ENCODE measurements around the gene SERINC2. TPM values are rescaled to one million over a fixed set of nuclear protein-coding genes. Genes with fewer than 3 reads are reported as not detected.
"Not testable (repeated sequence)": the region's sequence is repeated elsewhere in the genome, so short reads cannot be mapped to it uniquely, and the experiment has no call there.

Gene SERINC2
- total and polyA plus RNA-seq, 5 donors: 1.3 to 2.5 (median 1.4) TPM

DNA sequence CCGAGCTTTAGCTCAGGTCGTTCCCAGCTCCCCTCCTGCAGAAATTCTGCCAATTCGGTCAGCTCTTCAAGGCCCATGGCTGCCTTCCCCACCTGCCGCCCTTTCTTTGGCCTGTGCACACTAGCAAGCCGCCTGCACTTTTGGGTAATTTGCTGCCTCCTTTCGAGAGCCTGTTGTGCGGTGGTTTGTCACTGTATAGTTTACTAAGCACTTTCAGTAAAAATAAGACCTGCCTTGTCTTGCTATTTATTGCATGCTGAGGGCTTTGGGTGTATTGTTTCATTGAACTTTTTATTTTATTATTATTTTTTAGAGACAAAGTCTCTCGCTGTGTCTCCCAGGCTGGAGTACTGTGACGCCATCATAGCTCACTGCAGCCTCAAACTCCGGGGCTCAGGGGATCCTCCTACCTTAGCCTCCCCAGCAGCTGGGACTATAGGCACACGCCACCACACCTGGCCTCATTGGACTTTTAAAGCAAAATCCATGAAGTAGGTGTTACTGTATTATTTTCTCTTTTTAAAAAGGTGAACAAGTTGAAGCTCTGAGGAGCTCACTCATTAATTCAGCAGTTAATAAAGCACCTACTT lies 39.0 kb upstream of the SERINC2 start:
- ATAC-seq (no peak), DNase-seq (no peak)
- intact Hi-C loops (cut with DNase I): no loop called here
- H3K9me3 ChIP-seq (ENCODE audit: control insufficient read depth, low read length): no peaks in the 10 kb centered on the region
- H3K27me3 ChIP-seq (ENCODE audit: control insufficient read depth, insufficient read depth): no peaks in the 10 kb centered on the region
- peak overlapping the region; percentile 38 for H3K4me3 ChIP-seq (ENCODE audit: low read length)
- peak overlapping the region; percentile 75 for H3K27ac ChIP-seq (ENCODE audit: low read length)
- 29% methylated on average over 11 of the region's 11 CpGs for whole genome bisulfite sequencing
- H3K4me1 ChIP-seq (ENCODE audit: control insufficient read depth, insufficient read depth, low read length): peaks cover 10% of the 10 kb centered on the region

DNA sequence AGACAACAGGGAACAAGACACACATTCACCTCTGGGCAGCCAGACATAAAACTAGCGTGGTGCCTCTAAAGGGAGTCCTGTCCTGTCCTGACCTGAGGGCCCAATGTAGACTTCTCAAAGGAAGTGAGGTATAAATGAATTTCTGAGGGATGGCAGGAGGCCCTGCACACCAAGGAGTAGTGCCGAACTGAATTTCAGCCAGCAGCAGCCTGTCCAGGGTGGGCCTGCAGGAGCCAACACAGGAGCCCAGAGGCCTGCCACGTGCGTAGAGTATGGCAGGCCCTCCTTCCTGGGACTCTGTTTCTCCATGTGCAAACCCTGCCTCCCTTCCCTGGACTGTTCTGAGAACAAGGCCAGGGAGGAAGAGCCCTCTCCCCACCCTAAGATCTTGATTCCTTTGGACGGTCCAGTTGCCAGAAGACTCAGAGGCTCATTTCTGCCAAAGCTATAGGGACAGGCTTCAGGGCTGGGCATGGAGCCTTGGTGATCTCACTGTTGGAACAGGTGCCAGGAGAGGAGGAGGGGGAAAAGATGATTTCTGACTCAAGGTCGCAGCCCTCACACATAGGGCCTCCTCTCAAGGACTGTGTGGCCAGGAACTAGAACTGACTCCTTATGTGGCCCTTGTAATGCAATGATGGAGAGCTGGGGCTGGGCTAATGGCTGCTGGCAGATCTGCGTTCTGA lies 38.4 kb upstream of the SERINC2 start:
- ATAC-seq (peak; percentile 10 to 21), DNase-seq (peak; percentile 51 to 76 (median 70))
- intact Hi-C loops (cut with DNase I): no loop called here
- peaks cover 10% of the 10 kb centered on the region for H3K4me1 ChIP-seq (ENCODE audit: control insufficient read depth, insufficient read depth, low read length)
- H3K9me3 ChIP-seq (ENCODE audit: control insufficient read depth, low read length): no peaks in the 10 kb centered on the region
- H3K27me3 ChIP-seq (ENCODE audit: control insufficient read depth, insufficient read depth): no peaks in the 10 kb centered on the region
- peak overlapping the region; percentile 75 for H3K27ac ChIP-seq (ENCODE audit: low read length)
- 63% methylated on average over 7 of the region's 7 CpGs for WGBS
- H3K4me3 ChIP-seq (ENCODE audit: low read length): no peak overlapping the region

DNA sequence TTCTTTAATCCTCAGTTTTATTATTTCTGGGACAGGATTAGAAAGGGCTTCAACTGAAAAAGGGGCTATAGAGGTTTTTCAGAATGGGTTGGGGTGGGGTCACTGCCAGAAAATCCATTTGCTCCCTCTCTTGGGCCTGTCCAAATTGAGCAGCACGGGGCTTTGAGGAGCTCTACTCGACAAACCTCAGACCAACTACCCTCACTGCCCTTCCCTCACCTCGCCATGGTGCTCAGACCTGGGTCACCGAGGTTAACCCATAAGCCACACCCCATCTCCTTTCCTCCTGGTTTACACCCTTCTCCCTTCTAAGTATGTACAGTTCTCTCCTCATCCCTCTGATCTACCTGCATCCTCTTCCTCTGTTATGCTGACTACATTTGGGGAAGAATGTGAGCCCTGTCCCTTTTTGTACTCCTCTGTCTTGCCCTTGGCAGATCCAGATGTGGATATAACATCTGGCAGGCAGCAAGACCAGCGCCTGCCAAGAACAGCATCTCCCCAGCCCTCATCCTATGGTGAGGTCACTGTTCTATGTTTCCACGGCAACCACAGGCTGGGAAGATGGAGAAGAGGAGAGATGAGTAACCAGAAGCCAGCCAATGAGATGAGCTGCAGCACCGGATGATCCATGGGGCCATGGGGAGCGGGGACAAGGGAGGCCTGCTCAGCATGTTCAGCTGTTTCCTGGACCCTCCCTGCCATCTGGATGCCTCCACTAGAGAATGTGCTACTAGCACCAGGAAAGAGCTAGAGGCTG lies 36.5 kb upstream of the SERINC2 start:
- H3K4me3 ChIP-seq (ENCODE audit: low read length): no peak overlapping the region
- no peaks in the 10 kb centered on the region for H3K27me3 ChIP-seq (ENCODE audit: control insufficient read depth, insufficient read depth)
- H3K27ac ChIP-seq (ENCODE audit: low read length): no peak overlapping the region
- intact Hi-C loops (cut with DNase I): no loop called here
- 61% methylated on average over 8 of the region's 8 CpGs for WGBS
- DNase-seq: peak in 1 of 3 donors; percentile 23
- ATAC-seq: no peak
- no peaks in the 10 kb centered on the region for H3K9me3 ChIP-seq (ENCODE audit: control insufficient read depth, low read length)
- H3K4me1 ChIP-seq (ENCODE audit: control insufficient read depth, insufficient read depth, low read length): peaks cover 13% of the 10 kb centered on the region

DNA sequence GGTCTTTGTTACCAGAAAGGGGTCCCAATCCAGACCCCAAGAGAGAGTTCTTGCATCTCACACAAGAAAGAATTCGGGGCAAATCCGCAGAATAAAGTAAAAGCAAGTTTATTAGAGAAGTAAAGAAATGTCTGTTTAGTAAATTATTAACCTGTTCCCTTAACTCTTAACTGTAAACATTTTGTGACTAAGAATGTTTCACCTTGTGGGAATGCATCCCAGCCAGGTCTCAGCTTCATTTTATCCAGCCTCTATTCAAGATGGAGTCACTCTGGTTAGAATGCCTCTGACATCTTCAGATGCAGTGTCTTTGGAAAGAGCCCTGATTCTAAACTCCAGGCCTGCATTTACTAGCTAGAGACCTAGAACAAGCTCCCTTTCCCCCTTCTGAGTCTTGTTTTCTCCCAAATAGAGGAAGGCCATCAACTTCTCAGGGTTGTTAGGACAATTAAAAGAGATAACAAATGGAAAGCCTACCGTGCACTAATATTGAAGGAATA lies 35.6 kb upstream of the SERINC2 start:
- intact Hi-C loops (cut with DNase I): no loop called here
- no peaks in the 10 kb centered on the region for H3K27me3 ChIP-seq (ENCODE audit: control insufficient read depth, insufficient read depth)
- DNase-seq: no peak
- 91% methylated on average over 3 of the region's 3 CpGs for WGBS
- H3K4me3 ChIP-seq (ENCODE audit: low read length): no peak overlapping the region
- H3K9me3 ChIP-seq (ENCODE audit: control insufficient read depth, low read length): no peaks in the 10 kb centered on the region
- H3K27ac ChIP-seq (ENCODE audit: low read length): no peak overlapping the region
- no peak for ATAC-seq
- H3K4me1 ChIP-seq (ENCODE audit: control insufficient read depth, insufficient read depth, low read length): peaks cover 16% of the 10 kb centered on the region

GRCh38 chr1:31378001-31378400 lies 35.0 kb upstream of the SERINC2 start:
- DNase-seq: no peak
- H3K4me3 ChIP-seq (ENCODE audit: low read length): no peak overlapping the region
- no peak for ATAC-seq
- H3K9me3 ChIP-seq (ENCODE audit: control insufficient read depth, low read length): no peaks in the 10 kb centered on the region
- H3K27me3 ChIP-seq (ENCODE audit: control insufficient read depth, insufficient read depth): no peaks in the 10 kb centered on the region
- intact Hi-C loops (cut with DNase I): no loop called here
- H3K4me1 ChIP-seq (ENCODE audit: control insufficient read depth, insufficient read depth, low read length): peaks cover 16% of the 10 kb centered on the region
- no peak overlapping the region for H3K27ac ChIP-seq (ENCODE audit: low read length)

- ATAC-seq (no peak), DNase-seq (no peak)
- intact Hi-C loops (cut with DNase I): no loop called here
- no peaks in the 10 kb centered on the region for H3K27me3 ChIP-seq (ENCODE audit: control insufficient read depth, insufficient read depth)
- 59% methylated on average over 3 of the region's 3 CpGs for WGBS
- H3K27ac ChIP-seq (ENCODE audit: low read length): peak overlapping the region; percentile 25
- no peaks in the 10 kb centered on the region for H3K9me3 ChIP-seq (ENCODE audit: control insufficient read depth, low read length)
- no peak overlapping the region for H3K4me3 ChIP-seq (ENCODE audit: low read length)
- peaks cover 12% of the 10 kb centered on the region for H3K4me1 ChIP-seq (ENCODE audit: control insufficient read depth, insufficient read depth, low read length)
Observed at GRCh38 chr1:31380181-31380580, 32.8 kb upstream of the SERINC2 start.

DNA sequence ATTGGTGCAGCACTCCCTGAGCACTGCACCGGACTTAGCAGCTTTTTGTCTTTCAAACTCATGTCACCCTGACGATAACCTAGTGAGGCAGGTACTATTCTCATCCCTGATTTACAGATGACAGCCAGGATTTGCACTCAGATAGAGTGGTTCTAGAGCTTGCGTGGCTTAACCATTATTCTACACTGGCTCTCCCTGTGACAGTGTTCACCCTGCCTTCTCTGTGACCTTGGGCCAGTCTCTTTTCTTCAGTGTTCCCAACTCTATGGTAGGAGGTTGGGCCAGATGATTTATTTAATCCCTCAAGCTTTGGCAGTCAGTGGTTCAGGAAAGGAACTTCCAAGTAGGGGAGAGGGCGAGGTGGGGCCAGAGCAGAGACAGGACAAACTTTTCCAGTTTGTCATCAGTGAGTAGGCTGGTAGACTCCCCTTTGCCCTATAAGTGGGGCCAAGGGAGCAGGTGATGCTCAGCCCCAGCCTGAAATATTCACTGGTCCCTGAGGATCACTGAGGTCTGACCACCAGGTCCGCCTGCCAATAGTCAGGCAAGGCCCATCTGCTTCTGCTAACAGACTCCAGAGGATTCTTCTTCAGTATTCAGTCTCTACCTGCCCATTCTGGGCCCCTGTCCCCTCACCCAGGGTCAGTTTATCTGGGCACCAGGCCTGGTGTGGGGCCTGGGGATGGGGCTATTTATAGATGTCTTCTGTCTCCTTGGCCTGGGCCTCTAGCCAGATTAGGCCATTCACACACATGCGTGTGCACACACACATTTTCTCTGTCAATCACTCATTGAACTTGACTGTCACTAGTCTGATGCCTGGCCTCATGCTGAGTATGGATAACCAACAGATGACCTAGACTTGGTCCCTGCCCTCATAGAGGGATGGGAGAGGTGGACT lies 31.4 kb upstream of the SERINC2 start:
- H3K4me1 ChIP-seq (ENCODE audit: control insufficient read depth, insufficient read depth, low read length): peaks cover 12% of the 10 kb centered on the region
- WGBS: 63% methylated on average over 6 of the region's 6 CpGs
- peak overlapping the region; percentile 99 for H3K27ac ChIP-seq (ENCODE audit: low read length)
- intact Hi-C loops (cut with DNase I): no loop called here
- ATAC-seq (peak; percentile 80 to 84), DNase-seq (peak; percentile 45 to 73 (median 66))
- no peak overlapping the region for H3K4me3 ChIP-seq (ENCODE audit: low read length)
- H3K27me3 ChIP-seq (ENCODE audit: control insufficient read depth, insufficient read depth): no peaks in the 10 kb centered on the region
- H3K9me3 ChIP-seq (ENCODE audit: control insufficient read depth, low read length): no peaks in the 10 kb centered on the region

DNA sequence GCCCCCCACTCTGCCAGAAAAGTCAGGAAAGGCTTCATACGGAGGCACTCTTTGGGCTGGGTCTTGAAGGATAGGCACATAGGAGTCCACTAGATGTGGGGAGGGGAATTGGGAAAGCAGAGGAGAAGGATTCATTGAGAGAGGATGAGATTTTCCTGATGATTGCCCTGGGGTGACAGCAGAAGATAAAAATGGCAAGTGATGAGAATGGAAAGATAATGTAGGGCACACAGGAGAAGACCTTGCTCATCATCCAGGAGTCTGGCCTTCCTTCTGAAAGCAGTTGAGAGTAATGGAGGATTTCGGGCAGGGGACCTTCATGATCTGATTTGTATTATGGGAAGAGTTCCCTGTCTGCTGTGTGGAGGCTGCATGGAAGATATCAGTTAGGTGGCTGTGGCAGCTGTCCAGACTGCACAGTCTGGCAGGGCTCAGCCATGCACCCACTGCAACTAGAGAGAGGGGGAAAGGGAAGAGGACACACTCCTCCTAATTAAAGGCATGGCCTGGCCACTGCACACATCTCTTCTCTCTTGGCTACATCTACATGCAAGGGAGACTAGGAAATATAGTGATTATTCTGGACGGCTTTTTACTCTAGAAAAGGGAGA lies 30.5 kb upstream of the SERINC2 start:
- Histone ChIP-seq H3K27ac (ENCODE audit: low read length) (peak overlapping the region; percentile 99), H3K4me3 (ENCODE audit: low read length) (no peak overlapping the region), H3K27me3 (ENCODE audit: control insufficient read depth, insufficient read depth) (no peaks in the 10 kb centered on the region), H3K9me3 (ENCODE audit: control insufficient read depth, low read length) (no peaks in the 10 kb centered on the region), H3K4me1 (ENCODE audit: control insufficient read depth, insufficient read depth, low read length) (peaks cover 12% of the 10 kb centered on the region)
- ATAC-seq (peak; percentile 69 to 76), DNase-seq (peak; percentile 41 to 73 (median 71))
- 65% methylated on average over 3 of the region's 3 CpGs for WGBS
- intact Hi-C loops (cut with DNase I): no loop called here

DNA sequence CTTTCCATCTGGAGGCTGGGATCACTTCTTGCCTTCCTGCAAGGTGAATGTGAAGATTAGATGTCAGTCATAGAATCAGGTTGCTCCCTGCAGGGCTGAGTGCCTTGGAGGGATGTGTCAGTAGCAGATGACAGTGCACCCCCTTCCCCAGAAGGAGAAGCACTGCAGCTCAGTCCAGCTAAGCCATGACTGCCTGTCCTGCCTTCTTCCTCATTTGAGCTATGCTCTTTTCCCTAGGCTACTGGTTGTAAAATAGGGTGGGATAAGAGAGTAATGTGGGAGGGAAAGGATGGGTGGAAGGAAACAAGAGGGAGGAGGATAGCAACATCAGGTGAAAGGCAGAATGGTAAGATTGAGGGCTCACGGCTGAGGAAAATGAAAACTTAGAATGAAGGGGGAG lies 29.0 kb upstream of the SERINC2 start:
- intact Hi-C loops (cut with DNase I): no loop called here
- H3K4me1 ChIP-seq (ENCODE audit: control insufficient read depth, insufficient read depth, low read length): peaks cover 12% of the 10 kb centered on the region
- H3K9me3 ChIP-seq (ENCODE audit: control insufficient read depth, low read length): no peaks in the 10 kb centered on the region
- H3K27ac ChIP-seq (ENCODE audit: low read length): peak overlapping the region; percentile 77
- DNase-seq (no peak), ATAC-seq (no peak)
- no peak overlapping the region for H3K4me3 ChIP-seq (ENCODE audit: low read length)
- no peaks in the 10 kb centered on the region for H3K27me3 ChIP-seq (ENCODE audit: control insufficient read depth, insufficient read depth)
- WGBS: 93% methylated on average over 1 of the region's 1 CpG

DNA sequence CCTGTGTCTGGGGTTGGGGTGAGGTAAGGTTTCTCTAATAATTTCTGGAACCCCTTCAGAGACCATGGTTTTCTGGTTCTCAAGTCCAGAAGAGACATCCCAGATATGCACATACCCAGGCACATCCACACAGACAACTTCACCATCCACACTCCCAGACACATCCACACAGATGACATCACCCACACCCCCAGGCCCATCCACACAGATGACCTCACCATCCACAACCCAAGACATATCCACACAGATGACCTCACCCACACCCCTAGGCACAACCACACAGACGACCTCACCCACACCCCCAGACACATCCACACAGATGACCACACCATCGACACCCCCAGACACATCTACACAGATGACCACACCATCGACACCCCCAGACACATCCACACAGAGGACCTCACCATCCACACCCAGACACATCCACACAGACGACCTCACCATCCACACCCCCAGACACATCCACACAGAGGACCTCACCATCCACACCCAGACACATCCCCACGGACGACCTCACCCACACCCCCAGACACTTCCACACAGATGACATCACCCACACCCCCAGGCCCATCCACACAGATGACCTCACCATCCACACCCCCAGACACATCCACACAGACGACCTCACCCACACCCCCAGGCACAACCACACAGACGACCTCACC lies 26.3 kb upstream of the SERINC2 start:
- H3K27ac ChIP-seq (ENCODE audit: low read length); H3K9me3 ChIP-seq (ENCODE audit: control insufficient read depth, low read length); DNase-seq; intact Hi-C loops (cut with DNase I); H3K4me1 ChIP-seq (ENCODE audit: control insufficient read depth, insufficient read depth, low read length); ATAC-seq; H3K27me3 ChIP-seq (ENCODE audit: control insufficient read depth, insufficient read depth); H3K4me3 ChIP-seq (ENCODE audit: low read length): not testable (repeated sequence)
- WGBS: 75% methylated on average over 8 of the region's 8 CpGs
